Measurements from ENCODE around the gene BRIX1. TPM values are rescaled to one million over a fixed set of nuclear protein-coding genes. Genes with fewer than 3 reads are reported as not detected.

Gene BRIX1
- total and polyA plus RNA-seq, 2 donors (not counting 3 experiments of a cell fraction or from before 2014, with no cell fraction given) = 14.0 to 28.4 TPM

GRCh38 chr5:34913072-34913471 is 2.4 kb upstream of the BRIX1 start:
- DNase-seq (ENCODE audit: low read depth, low spot score) = no peak
- H4K20me1 ChIP-seq (replicated peaks; ENCODE audit: control insufficient read depth, extremely low read depth, insufficient read depth, low read length) = no peaks in the 10 kb centered on the region
- no peak overlapping the region for H3K27ac ChIP-seq (ENCODE audit: insufficient read depth, low read depth, low read length)
- intact Hi-C loops (cut with micrococcal nuclease) (no loop called here), dilution Hi-C loops (cut with MboI; ENCODE audit: extremely low pct_ligation_motif_present, low sequenced_read_pairs) (loop anchor here (25.0 kb wide), 1 partner anchor 426 kb away; no protein-coding TSS in a partner anchor)
- TF ChIP-seq GATA2 (IDR thresholded peaks at IDR 0.05; ENCODE audit: insufficient read depth, insufficient read length, low read depth, low read length) (no peak), EZH2 (IDR thresholded peaks at IDR 0.05; ENCODE audit: borderline replicate concordance, low read depth, low read length, severe bottlenecking) (no peak), MYC (IDR thresholded peaks at IDR 0.05; ENCODE audit: low read depth, low read length) (no peak), CTCF (IDR thresholded peaks at IDR 0.05; ENCODE audit: extremely low read depth in 1 of 2, insufficient read depth in 1 of 2, low read depth in 1 of 2, low read length in 2 of 2) (no peak), POLR2A (IDR thresholded peaks at IDR 0.05; ENCODE audit: low read depth, low read length) (no peak), POLR2AphosphoS5 (IDR thresholded peaks at IDR 0.05; ENCODE audit: insufficient read depth, low read depth, low read length) (no peak), MAX (IDR thresholded peaks at IDR 0.05; ENCODE audit: insufficient read depth, insufficient read length) (no peak), FOS (IDR thresholded peaks at IDR 0.05; ENCODE audit: borderline replicate concordance, insufficient read depth, low read length) (no peak)
- ChIA-PET CTCF (no interaction called here), POLR2A (no interaction called here)
- H2AFZ ChIP-seq (ENCODE audit: low read depth, low read length) = no peak overlapping the region
- peaks cover 0 to 3% of the 10 kb centered on the region in 2 experiments for H3K36me3 ChIP-seq (ENCODE audit: control insufficient read depth in 2 of 2, extremely low read depth in 1 of 2, insufficient read depth in 2 of 2, low read length in 2 of 2)
- FAIRE-seq = no peak
- H3K4me2 ChIP-seq (ENCODE audit: insufficient read depth, low read length) = peak overlapping the region; percentile 92
- peaks cover 44% of the 10 kb centered on the region for H3K79me2 ChIP-seq (ENCODE audit: control insufficient read depth, insufficient read depth, low read length)
- no peak overlapping the region for H3K4me3 ChIP-seq (replicated peaks in 1 of 3; ENCODE audit: insufficient read depth in 1 of 3, low read depth in 1 of 3, low read length in 3 of 3)
- no peaks in the 10 kb centered on the region for H3K9me3 ChIP-seq (replicated peaks; ENCODE audit: control insufficient read depth, insufficient read depth, low read length)
- no peaks in the 10 kb centered on the region for H3K9me1 ChIP-seq (replicated peaks; ENCODE audit: control insufficient read depth, extremely low read depth, insufficient read depth, low read length)
- peaks cover 28% of the 10 kb centered on the region for H3K4me1 ChIP-seq (ENCODE audit: control insufficient read depth, extremely low read depth, insufficient read depth, low read length)
- BruUV-seq (replicated peaks) = no TSS peak
- H3K9ac ChIP-seq (replicated peaks; ENCODE audit: extremely low read depth, insufficient read depth, low read length) = no peak overlapping the region
- H3K27me3 ChIP-seq (ENCODE audit: control insufficient read depth in 2 of 2, insufficient read depth in 2 of 2, low read length in 2 of 2) = no peaks in the 10 kb centered on the region
